Spleen (tissue), 11 donors: ENCODE results near the gene KCNJ5. TPM values are rescaled to one million over a fixed set of nuclear protein-coding genes. Genes with fewer than 3 reads are reported as not detected.

Experiments
- DNase-seq: peaks from one replicate; pipeline ENCODE4 v3.0.0-alpha.2; 2020
- H3K27ac ChIP-seq, 8 donors: fragments of 200-600 bp; sonication (generic) in 7 of 8; 1 replicate in 4 of 8; 2 replicates in 4 of 8; pipeline versions ENCODE4 v1.5.0 to v1.8.0; 2016 to 2021; ENCODE audit warnings: inconsistent platforms in 4 of 8, mild to moderate bottlenecking in 4 of 8, moderate library complexity in 1 of 8
- H3K27me3 ChIP-seq, 7 donors: fragments of 200-600 bp; sonication (generic) in 6 of 7; replicated peaks in 1 of 7; 1 replicate in 4 of 7; 2 replicates in 3 of 7; pipeline versions ENCODE4 v1.5.0 to v1.8.0; 2016 to 2021; ENCODE audit warnings: inconsistent platforms in 3 of 7, mild to moderate bottlenecking in 1 of 7
- H3K36me3 ChIP-seq, 6 donors: fragments of 200-600 bp; sonication (generic) in 5 of 6; 1 replicate in 4 of 6; 2 replicates in 2 of 6; pipeline versions ENCODE4 v1.5.0 to v1.8.0; 2016 to 2021; ENCODE audit warnings: inconsistent platforms in 2 of 6
- H3K4me1 ChIP-seq, 6 donors: fragments of 200-600 bp; sonication (generic) in 5 of 6; 1 replicate in 3 of 6; 2 replicates in 3 of 6; pipeline versions ENCODE4 v1.5.0 to v1.8.0; 2016 to 2021; ENCODE audit warnings: inconsistent platforms in 3 of 6
- H3K4me3 ChIP-seq, 8 donors: fragments of 200-600 bp; sonication (generic) in 7 of 8; 1 replicate in 4 of 8; 2 replicates in 4 of 8; pipeline versions ENCODE4 v1.5.0 to v1.8.0; 2016 to 2021; ENCODE audit warnings: inconsistent platforms in 4 of 8, mild to moderate bottlenecking in 4 of 8, moderate library complexity in 2 of 8
- H3K9me3 ChIP-seq, 8 donors: fragments of 200-600 bp; sonication (generic) in 7 of 8; 1 replicate in 4 of 8; 2 replicates in 4 of 8; pipeline versions ENCODE4 v1.5.0 to v1.8.0; 2016 to 2021; ENCODE audit warnings: inconsistent platforms in 4 of 8
- CTCF ChIP-seq, 11 experiments: fragments of 200-600 bp in 7 of 11; fragments of 450-650 bp in 4 of 11; sonication (generic) in 4 of 11; IDR thresholded peaks in 8 of 11; conservative IDR thresholded peaks in 3 of 11; 1 replicate in 7 of 11; 2 replicates in 4 of 11; pipeline versions ENCODE4 v1.4.0 to v1.8.0; 2016 to 2021; ENCODE audit warnings: antibody characterized with exemption in 11 of 11, inconsistent platforms in 4 of 11, mild to moderate bottlenecking in 1 of 11
- POLR2A ChIP-seq, 3 donors: fragments of 450-650 bp; IDR thresholded peaks; one replicate each; pipeline ENCODE4 v1.5.1; 2017; ENCODE audit warnings: antibody characterized with exemption in 3 of 3, mild to moderate bottlenecking in 1 of 3
- POLR2AphosphoS5 ChIP-seq, 3 donors: sonication (generic); formaldehyde crosslinking; IDR thresholded peaks; one replicate each; pipeline ENCODE4 v1.5.1; 2017; ENCODE audit warnings: antibody characterized with exemption in 3 of 3
- WGBS, 5 donors: extraction: QIAGEN DNeasy Blood & Tissue Kit in 3 of 5; methylation state at CpG; one replicate each; pipeline versions ENCODE4 v1.1.5 to v1.1.7; 2013 to 2018; 5-methylcytosine and 5-hydroxymethylcytosine counted together
- intact Hi-C: fragments of 100-400 bp; cut with DNase I; formaldehyde crosslinking; loops from one replicate; pipeline ENCODE4 v1.15.0; 2023; ENCODE audit warnings: low total_unique reads
- polyA plus RNA-seq, 3 donors: library from polyadenylated mRNA; stranded (reverse); fragments of 200-250 nt; gene quantifications; one replicate each; pipeline ENCODE4 v1.2.1, GENCODE V29; 2013
- total RNA-seq, 7 donors: library from RNA; depleted of rRNA in 3 of 7; stranded (reverse); fragments of >200 nt in 3 of 7; fragmentation: NEBNext Ultra II Directional in 4 of 7; extraction: Animal tissue kit (Norgen Biotek cat#: 25700) in 4 of 7; gene quantifications; one replicate each; pipeline versions ENCODE4 v1.1.0 to v1.2.1, GENCODE V29; 2016 to 2021
- donor health status: healthy with polysubstance abuse.
- donor health status: DM: no; HTN: no; CAD: no; lungs with moderate emphysema.
- donor health status: DM: no; HTN: no; CAD: no.
- donor health status: Bipolar disorder and iron deficiency.
- donor health status: healthy.
- donor health status: DM: no; HTN: no; CAD: no.
- donor health status: DM: yes; HTN: yes; CAD: no.

KCNJ5 gene
- total and polyA plus RNA-seq, 10 donors, result 0.42 to 45.4 (median 12.0) TPM

GRCh38 chr11:128933481-128934178 is 42.5 kb downstream of the KCNJ5 start:
- no peak for TF ChIP-seq POLR2AphosphoS5 (IDR thresholded peaks at IDR 0.05)
- TF ChIP-seq POLR2A (IDR thresholded peaks at IDR 0.05), result no peak
- TF ChIP-seq CTCF (IDR thresholded peaks at IDR 0.05 in 8 of 11, conservative IDR thresholded peaks at IDR 0.05 in 3 of 11), result no peak
- no peaks in the 10 kb centered on the region for H3K9me3 ChIP-seq
- H3K4me3 ChIP-seq, result no peak overlapping the region
- no peaks in the 10 kb centered on the region for H3K27me3 ChIP-seq
- H3K4me1 ChIP-seq, result peaks cover 0 to 9% (median 0%) of the 10 kb centered on the region in 6 donors
- DNase-seq, result no peak
- no peaks in the 10 kb centered on the region for H3K36me3 ChIP-seq
- WGBS, 5 donors, result 79 to 92% (median 84%) methylated on average over 7 of the region's 7 CpGs
- intact Hi-C loops, result no loop called here
- H3K27ac ChIP-seq, result no peak overlapping the region

GRCh38 chr11:128934351-128934750 is 43.2 kb downstream of the KCNJ5 start:
- Histone ChIP-seq H3K4me1 (peaks cover 0 to 9% (median 0%) of the 10 kb centered on the region in 6 donors), H3K9me3 (no peaks in the 10 kb centered on the region), H3K27ac (no peak overlapping the region), H3K4me3 (no peak overlapping the region), H3K36me3 (no peaks in the 10 kb centered on the region), H3K27me3 (no peaks in the 10 kb centered on the region)
- TF ChIP-seq CTCF (IDR thresholded peaks at IDR 0.05 in 8 of 11, conservative IDR thresholded peaks at IDR 0.05 in 3 of 11) (no peak), POLR2A (IDR thresholded peaks at IDR 0.05) (no peak), POLR2AphosphoS5 (IDR thresholded peaks at IDR 0.05) (no peak)
- no peak for DNase-seq
- WGBS, 5 donors, result 92 to 95% (median 93%) methylated on average over 7 of the region's 7 CpGs
- intact Hi-C loops, result no loop called here

- peak; percentile 65 for DNase-seq
- Histone ChIP-seq H3K36me3 (no peaks in the 10 kb centered on the region), H3K4me1 (peaks cover 0 to 9% (median 0%) of the 10 kb centered on the region in 6 donors), H3K9me3 (no peaks in the 10 kb centered on the region), H3K27me3 (no peaks in the 10 kb centered on the region), H3K4me3 (no peak overlapping the region), H3K27ac (no peak overlapping the region)
- 93 to 98% (median 93%) methylated on average over 10 of the region's 10 CpGs for WGBS, 5 donors
- no peak for TF ChIP-seq POLR2AphosphoS5 (IDR thresholded peaks at IDR 0.05)
- no peak for TF ChIP-seq CTCF (IDR thresholded peaks at IDR 0.05 in 8 of 11, conservative IDR thresholded peaks at IDR 0.05 in 3 of 11)
- TF ChIP-seq POLR2A (IDR thresholded peaks at IDR 0.05), result no peak
- intact Hi-C loops, result no loop called here
Measured at GRCh38 chr11:128934926-128935325, 43.8 kb downstream of the KCNJ5 start.

- H3K27me3 ChIP-seq, result peaks cover 0 to 4% (median 0%) of the 10 kb centered on the region in 7 donors
- H3K4me3 ChIP-seq, result no peak overlapping the region
- 78 to 84% (median 79%) methylated on average over 16 of the region's 16 CpGs for WGBS, 5 donors
- TF ChIP-seq POLR2A (IDR thresholded peaks at IDR 0.05) (no peak), POLR2AphosphoS5 (IDR thresholded peaks at IDR 0.05) (no peak), CTCF (IDR thresholded peaks at IDR 0.05 in 8 of 11, conservative IDR thresholded peaks at IDR 0.05 in 3 of 11) (no peak)
- H3K27ac ChIP-seq, result no peak overlapping the region
- no peaks in the 10 kb centered on the region for H3K36me3 ChIP-seq
- intact Hi-C loops, result no loop called here
- peak; percentile 72 for DNase-seq
- peaks cover 0 to 9% (median 0%) of the 10 kb centered on the region in 6 donors for H3K4me1 ChIP-seq
- no peaks in the 10 kb centered on the region for H3K9me3 ChIP-seq
Measured at GRCh38 chr11:128936606-128937251, 45.6 kb downstream of the KCNJ5 start.
